HEK293T (cell line): Measurements from ENCODE around the gene VPS50.

Source experiments
- ARNT ChIP-seq: fragments of 450-650 bp; IDR thresholded peaks from 2 replicates; pipeline ENCODE4 v1.6.1; 2017; ENCODE audit warnings: mild to moderate bottlenecking
- BHLHE40 ChIP-seq: fragments of 450-650 bp; IDR thresholded peaks from 2 replicates; pipeline ENCODE4 v1.6.1; 2016; ENCODE audit warnings: mild to moderate bottlenecking, moderate library complexity, borderline replicate concordance
- CTBP1 ChIP-seq: fragments of 450-650 bp; IDR thresholded peaks from 2 replicates; pipeline ENCODE4 v1.6.1; 2016; ENCODE audit warnings: borderline replicate concordance
- ELF4 ChIP-seq: fragments of 450-650 bp; IDR thresholded peaks from 2 replicates; pipeline ENCODE4 v1.6.1; 2017; ENCODE audit warnings: antibody characterized with exemption
- FOXA1 ChIP-seq: fragments of 450-650 bp; IDR thresholded peaks from 2 replicates; pipeline ENCODE4 v1.6.1; 2016; ENCODE audit warnings: mild to moderate bottlenecking
- FOXK2 ChIP-seq: fragments of 450-650 bp; IDR thresholded peaks from 2 replicates; pipeline ENCODE4 v1.6.1; 2016; ENCODE audit warnings: mild to moderate bottlenecking
- FOXM1 ChIP-seq: fragments of 450-650 bp; IDR thresholded peaks from 2 replicates; pipeline ENCODE4 v1.6.1; 2017; ENCODE audit warnings: mild to moderate bottlenecking, borderline replicate concordance
- HDGF ChIP-seq: fragments of 450-650 bp; IDR thresholded peaks from 2 replicates; pipeline ENCODE4 v1.6.1; 2017; ENCODE audit warnings: antibody characterized with exemption, borderline replicate concordance
- L3MBTL2 ChIP-seq: fragments of 450-650 bp; conservative IDR thresholded peaks from 2 replicates; pipeline ENCODE4 v1.6.1; 2016; ENCODE audit warnings: mild to moderate bottlenecking
- SP1 ChIP-seq: fragments of 450-650 bp; IDR thresholded peaks from 2 replicates; pipeline ENCODE4 v1.6.1; 2017
- SUZ12 ChIP-seq: fragments of 450-650 bp; IDR thresholded peaks from 2 replicates; pipeline ENCODE4 v1.6.1; 2016; ENCODE audit warnings: mild to moderate bottlenecking
- TARDBP ChIP-seq: fragments of 450-650 bp; IDR thresholded peaks from 2 replicates; pipeline ENCODE4 v1.6.1; 2016
- ZNF384 ChIP-seq: fragments of 450-650 bp; IDR thresholded peaks from 2 replicates; pipeline ENCODE4 v1.6.1; 2016
- TF ChIP-seq, protein P1 (sequence below): fragments of 450-650 bp; IDR thresholded peaks from 2 replicates; pipeline ENCODE4 v1.6.1; 2016

- TF ChIP-seq CTBP1: no peak
- TF ChIP-seq, protein P1, sequence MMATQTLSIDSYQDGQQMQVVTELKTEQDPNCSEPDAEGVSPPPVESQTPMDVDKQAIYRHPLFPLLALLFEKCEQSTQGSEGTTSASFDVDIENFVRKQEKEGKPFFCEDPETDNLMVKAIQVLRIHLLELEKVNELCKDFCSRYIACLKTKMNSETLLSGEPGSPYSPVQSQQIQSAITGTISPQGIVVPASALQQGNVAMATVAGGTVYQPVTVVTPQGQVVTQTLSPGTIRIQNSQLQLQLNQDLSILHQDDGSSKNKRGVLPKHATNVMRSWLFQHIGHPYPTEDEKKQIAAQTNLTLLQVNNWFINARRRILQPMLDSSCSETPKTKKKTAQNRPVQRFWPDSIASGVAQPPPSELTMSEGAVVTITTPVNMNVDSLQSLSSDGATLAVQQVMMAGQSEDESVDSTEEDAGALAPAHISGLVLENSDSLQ: no peak
- no peak for TF ChIP-seq ELF4
- no peak for TF ChIP-seq BHLHE40
- TF ChIP-seq ARNT: no peak
- no peak for TF ChIP-seq FOXA1
- no peak for TF ChIP-seq L3MBTL2
- TF ChIP-seq SP1: no peak
- no peak for TF ChIP-seq FOXM1
- TF ChIP-seq FOXK2: no peak
- no peak for TF ChIP-seq ZNF384
- TF ChIP-seq TARDBP: no peak
- no peak for TF ChIP-seq HDGF
- no peak for TF ChIP-seq SUZ12
Measured at GRCh38 chr7:93185303-93186027, 46.7 kb upstream of the VPS50 start.
